ENCODE measurements around the gene MAL. TPM values are rescaled to one million over a fixed set of nuclear protein-coding genes. Genes with fewer than 3 reads are reported as not detected.

Gene MAL
- total and polyA plus RNA-seq, 2 of the 8 experiments (the other 6 are each of a cell fraction or from before 2014, with no cell fraction given), result not detected

GRCh38 chr2:95006588-95006987 is 18.9 kb upstream of the MAL start:
- H4K91ac ChIP-seq (replicated peaks; ENCODE audit: insufficient read length, low read length), result no peak overlapping the region
- no peak overlapping the region for H3K14ac ChIP-seq (ENCODE audit: insufficient read length)
- no peak overlapping the region for H3K4me3 ChIP-seq (ENCODE audit: extremely low read depth in 1 of 4, insufficient read depth in 2 of 4, low read depth in 3 of 4, low read length in 4 of 4)
- H3K9ac ChIP-seq (replicated peaks in 1 of 4; ENCODE audit: extremely low read depth in 1 of 4, low read depth in 3 of 4, low read length in 3 of 4), result no peak overlapping the region
- ChIA-PET CTCF (ENCODE audit: partially characterized antibody) (no interaction called here), POLR2A (ENCODE audit: partially characterized antibody) (no interaction called here)
- H2AK5ac ChIP-seq (ENCODE audit: low read depth, low read length), result no peak overlapping the region
- H3K79me2 ChIP-seq (ENCODE audit: control insufficient read depth in 1 of 2, insufficient read depth in 2 of 2, low read length in 2 of 2), result no peaks in the 10 kb centered on the region
- peaks cover 67 to 86% of the 10 kb centered on the region in 2 experiments for H3K9me3 ChIP-seq (ENCODE audit: insufficient read depth in 2 of 2, low read depth in 1 of 2, low read length in 1 of 2)
- H2AFZ ChIP-seq (ENCODE audit: low read length), result no peak overlapping the region
- H3K4ac ChIP-seq (replicated peaks; ENCODE audit: insufficient read length, low read depth, low read length), result no peak overlapping the region
- no peaks in the 10 kb centered on the region for H3K79me1 ChIP-seq (ENCODE audit: low read depth, low read length)
- H3K36me3 ChIP-seq (ENCODE audit: control insufficient read depth in 2 of 4, insufficient read depth in 4 of 4, low read length in 3 of 4), result no peaks in the 10 kb centered on the region
- no peak overlapping the region for H3K23ac ChIP-seq (ENCODE audit: insufficient read length)
- no peak overlapping the region for H3K18ac ChIP-seq (ENCODE audit: extremely low read depth, low read length)
- H3K56ac ChIP-seq (replicated peaks; ENCODE audit: insufficient read length, low read depth, low read length), result no peak overlapping the region
- 92% methylated on average over 7 of the region's 7 CpGs; no CpG with 5 or more reads in 1 of the 2 experiments for WGBS, 2 experiments (ENCODE audit: extremely low coverage in 1 of 2, insufficient coverage in 1 of 2, insufficient read length in 1 of 2, insufficient replicate concordance in 2 of 2, low coverage in 1 of 2, low lambda C conversion rate in 2 of 2, missing lambda C conversion rate in 1 of 2)
- H4K20me1 ChIP-seq (replicated peaks in 1 of 2; ENCODE audit: control insufficient read depth in 1 of 2, insufficient read depth in 2 of 2, low read length in 2 of 2), result no peaks in the 10 kb centered on the region
- DNase-seq (ENCODE audit: low read depth in 1 of 2, low spot score in 2 of 2), result no peak
- H3K4me2 ChIP-seq (ENCODE audit: insufficient read depth in 1 of 2, low read depth in 2 of 2, low read length in 2 of 2), result no peak overlapping the region
- H3K27ac ChIP-seq (ENCODE audit: low read depth, low read length), result no peak overlapping the region
- no peak overlapping the region for H2BK120ac ChIP-seq (replicated peaks; ENCODE audit: low read depth, low read length)
- H4K5ac ChIP-seq (ENCODE audit: insufficient read length, low read depth, low read length), result no peak overlapping the region
- H2BK20ac ChIP-seq (ENCODE audit: low read length), result no peak overlapping the region
- H2BK5ac ChIP-seq (ENCODE audit: low read depth, low read length), result no peak overlapping the region
- H2BK15ac ChIP-seq (ENCODE audit: low read length), result no peak overlapping the region
- no peaks in the 10 kb centered on the region for H3K23me2 ChIP-seq (ENCODE audit: low read depth, low read length)
- no peaks in the 10 kb centered on the region for H3K27me3 ChIP-seq (replicated peaks in 1 of 4; ENCODE audit: control insufficient read depth in 3 of 4, extremely low read depth in 1 of 4, insufficient read depth in 3 of 4, low read length in 3 of 4)
- peaks cover 0 to 3% (median 0%) of the 10 kb centered on the region in 4 experiments; a peak in 1 of 7 replicates for H3K4me1 ChIP-seq (replicated peaks in 1 of 4; ENCODE audit: control insufficient read depth in 3 of 4, insufficient read depth in 4 of 4, low read length in 3 of 4)
- H2BK12ac ChIP-seq (ENCODE audit: low read depth, low read length), result no peak overlapping the region
- FAIRE-seq, result no peak
- no peak overlapping the region for H4K8ac ChIP-seq (ENCODE audit: extremely low read depth, insufficient read depth, low read length)
- TF ChIP-seq CBX8 (IDR thresholded peaks at IDR 0.05; ENCODE audit: borderline replicate concordance, low read depth, low read length), result no peak
- TF ChIP-seq POU5F1 (IDR thresholded peaks at IDR 0.05; ENCODE audit: low read depth, low read length), result no peak
- TF ChIP-seq GABPA (IDR thresholded peaks at IDR 0.05; ENCODE audit: borderline replicate concordance, insufficient read depth, low read length), result no peak

Measured in H1 (cell line).